ENCODE data around the gene RNF227. TPM values are rescaled to one million over a fixed set of nuclear protein-coding genes. Genes with fewer than 3 reads are reported as not detected.

RNF227 gene
- total and polyA plus RNA-seq, 2 experiments from 2014 or later, result 0.42 to 1.4 TPM

DNA sequence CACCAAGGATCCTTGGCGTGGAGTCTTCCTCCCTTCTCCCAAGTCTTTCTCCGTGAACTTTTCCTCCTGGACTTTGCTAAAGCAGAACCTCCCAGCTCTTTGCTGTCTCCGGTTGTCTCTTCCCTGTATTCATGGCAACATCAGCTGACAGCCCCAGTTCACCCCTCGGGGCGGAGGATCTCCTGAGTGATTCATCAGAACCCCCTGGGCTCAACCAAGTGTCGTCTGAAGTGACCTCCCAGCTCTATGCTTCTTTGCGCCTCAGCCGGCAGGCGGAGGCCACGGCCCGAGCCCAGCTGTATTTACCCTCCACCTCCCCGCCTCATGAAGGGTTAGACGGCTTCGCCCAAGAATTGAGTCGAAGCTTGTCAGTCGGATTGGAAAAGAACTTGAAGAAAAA, 16.9 kb upstream of the RNF227 start:
- Histone ChIP-seq H3K36me3 (ENCODE audit: insufficient read depth) (0 out of 2 replicates have a peak, but pooled peaks cover 3% of the 10 kb centered on the region), H3K4me1 (ENCODE audit: insufficient read depth) (peaks cover 19% of the 10 kb centered on the region), H3K27ac (ENCODE audit: low read depth) (no peak overlapping the region), H2AFZ (no peak overlapping the region), H3K27me3 (ENCODE audit: insufficient read depth) (peaks cover 23% of the 10 kb centered on the region), H3K9me2 (ENCODE audit: insufficient read depth) (no peaks in the 10 kb centered on the region), H3K4me3 (peak overlapping the region; percentile 83), H3F3A (replicated peaks; ENCODE audit: low read depth) (no peaks in the 10 kb centered on the region), H3K79me2 (replicated peaks; ENCODE audit: insufficient read depth) (peaks cover 12% of the 10 kb centered on the region), H3K4me2 (peak overlapping the region; percentile 96), H4K20me1 (replicated peaks; ENCODE audit: insufficient read depth) (peaks cover 12% of the 10 kb centered on the region)
- H3K36me3 Mint-ChIP-seq (ENCODE audit: low read depth), result peaks cover 18% of the 10 kb centered on the region
- peaks cover 27% of the 10 kb centered on the region for H3K4me1 Mint-ChIP-seq
- DNase-seq (ENCODE audit: low spot score), result peak; percentile 41
- ATAC-seq, result peak; percentile 10
- peaks cover 2% of the 10 kb centered on the region; the same call in 1 of the 3 replicates for H3K9me3 Mint-ChIP-seq
- TF ChIP-seq CTCF (conservative IDR thresholded peaks at IDR 0.05; ENCODE audit: low read depth in 2 of 2) (no peak), ETS1 (IDR thresholded peaks at IDR 0.05) (no peak)
- H3K27ac Mint-ChIP-seq, result no peak overlapping the region
- peaks cover 26% of the 10 kb centered on the region for H3K27me3 Mint-ChIP-seq (ENCODE audit: insufficient read depth, low read depth, poor library complexity)
- peak overlapping the region; percentile 97 for H3K4me3 Mint-ChIP-seq

DNA sequence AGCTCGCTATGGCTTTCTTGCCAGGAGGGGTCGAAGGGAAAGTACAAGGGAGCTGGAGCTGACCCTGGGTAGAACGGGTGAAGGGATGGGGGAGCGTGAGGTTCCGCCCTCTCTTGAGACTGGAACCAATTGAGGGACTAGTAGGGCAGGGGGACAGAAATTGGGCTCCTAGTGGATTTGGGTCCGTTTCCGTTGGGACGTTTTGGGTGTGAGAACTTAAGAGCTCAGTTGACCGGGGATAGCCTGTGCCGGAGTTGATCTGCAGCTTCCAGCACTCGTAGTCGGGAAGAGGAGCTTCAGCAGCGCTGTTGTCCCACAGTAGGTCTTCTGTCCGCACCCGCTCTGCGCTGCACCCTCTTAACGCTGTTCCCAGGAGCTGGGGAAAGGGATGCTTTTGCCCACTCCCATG, 16.4 kb upstream of the RNF227 start:
- H3K27ac Mint-ChIP-seq, result peak overlapping the region; percentile 97
- peaks cover 12% of the 10 kb centered on the region for H4K20me1 ChIP-seq (replicated peaks; ENCODE audit: insufficient read depth)
- H3K4me1 Mint-ChIP-seq, result peaks cover 27% of the 10 kb centered on the region
- H3K27me3 Mint-ChIP-seq (ENCODE audit: insufficient read depth, low read depth, poor library complexity), result peaks cover 30% of the 10 kb centered on the region
- peak; percentile 65 for DNase-seq (ENCODE audit: low spot score)
- peak; percentile 20 for ATAC-seq
- peak overlapping the region; percentile 95 for H2AFZ ChIP-seq
- peaks cover 12% of the 10 kb centered on the region for H3K79me2 ChIP-seq (replicated peaks; ENCODE audit: insufficient read depth)
- no peaks in the 10 kb centered on the region for H3K9me2 ChIP-seq (ENCODE audit: insufficient read depth)
- H3K4me1 ChIP-seq (ENCODE audit: insufficient read depth), result peaks cover 19% of the 10 kb centered on the region
- peak overlapping the region; percentile 96 for H3K4me2 ChIP-seq
- peaks cover 2% of the 10 kb centered on the region; the same call in 1 of the 3 replicates for H3K9me3 Mint-ChIP-seq
- H3K36me3 ChIP-seq (ENCODE audit: insufficient read depth), result 0 out of 2 replicates have a peak, but pooled peaks cover 3% of the 10 kb centered on the region
- H3K4me3 ChIP-seq, result peak overlapping the region; percentile 83
- H3K36me3 Mint-ChIP-seq (ENCODE audit: low read depth), result peaks cover 18% of the 10 kb centered on the region
- no peak overlapping the region for H3K27ac ChIP-seq (ENCODE audit: low read depth)
- peak overlapping the region; percentile 97 for H3K4me3 Mint-ChIP-seq
- H3F3A ChIP-seq (replicated peaks; ENCODE audit: low read depth), result no peaks in the 10 kb centered on the region
- H3K27me3 ChIP-seq (ENCODE audit: insufficient read depth), result peaks cover 28% of the 10 kb centered on the region
- TF ChIP-seq ETS1 (IDR thresholded peaks at IDR 0.05), result no peak
- no peak for TF ChIP-seq EZH2 (IDR thresholded peaks at IDR 0.05; ENCODE audit: low read depth, unreplicated experiment)
- TF ChIP-seq ZNF114 (CRISPR knock-in tag; IDR thresholded peaks at IDR 0.05), result no peak
- no peak for TF ChIP-seq POLR2AphosphoS5 (IDR thresholded peaks at IDR 0.05; ENCODE audit: low read depth)
- no peak for TF ChIP-seq JUNB (IDR thresholded peaks at IDR 0.05; ENCODE audit: unreplicated experiment)
- TF ChIP-seq STAT1 (IDR thresholded peaks at IDR 0.05; ENCODE audit: unreplicated experiment), result no peak
- TF ChIP-seq CTCF (conservative IDR thresholded peaks at IDR 0.05; ENCODE audit: low read depth in 2 of 2), result no peak
- TF ChIP-seq ZNF331 (CRISPR knock-in tag; IDR thresholded peaks at IDR 0.05; ENCODE audit: low read depth), result no peak

Data from GM23338 (cell line).